ENCODE measurements around the gene ZNF396.

Gene ZNF396

DNA sequence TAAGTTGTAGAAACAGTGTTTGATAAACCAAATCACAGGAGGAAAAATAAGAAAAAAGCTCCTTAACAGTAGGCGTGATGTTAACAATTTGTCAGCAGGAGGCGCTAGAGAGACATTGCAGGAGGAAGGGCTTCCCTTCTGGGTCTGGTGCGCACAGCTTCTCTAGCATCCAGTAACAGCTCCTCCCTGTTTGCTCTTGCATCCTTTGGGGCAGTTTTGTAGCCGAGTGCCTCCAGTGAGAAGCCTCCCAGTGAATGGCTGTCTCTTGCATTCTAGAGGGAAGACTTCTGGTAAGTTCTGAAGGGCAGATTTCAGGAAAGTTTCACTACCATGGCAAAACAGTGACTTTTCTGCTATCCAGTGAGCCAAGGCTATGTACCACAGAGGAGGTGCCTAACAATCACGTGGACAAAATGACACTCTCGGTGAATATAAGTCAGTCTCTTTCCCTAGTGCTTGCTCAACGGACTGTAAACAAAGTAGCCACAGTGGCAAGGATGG, 9.5 kb upstream of the ZNF396 start:
- TF ChIP-seq, protein P1, sequence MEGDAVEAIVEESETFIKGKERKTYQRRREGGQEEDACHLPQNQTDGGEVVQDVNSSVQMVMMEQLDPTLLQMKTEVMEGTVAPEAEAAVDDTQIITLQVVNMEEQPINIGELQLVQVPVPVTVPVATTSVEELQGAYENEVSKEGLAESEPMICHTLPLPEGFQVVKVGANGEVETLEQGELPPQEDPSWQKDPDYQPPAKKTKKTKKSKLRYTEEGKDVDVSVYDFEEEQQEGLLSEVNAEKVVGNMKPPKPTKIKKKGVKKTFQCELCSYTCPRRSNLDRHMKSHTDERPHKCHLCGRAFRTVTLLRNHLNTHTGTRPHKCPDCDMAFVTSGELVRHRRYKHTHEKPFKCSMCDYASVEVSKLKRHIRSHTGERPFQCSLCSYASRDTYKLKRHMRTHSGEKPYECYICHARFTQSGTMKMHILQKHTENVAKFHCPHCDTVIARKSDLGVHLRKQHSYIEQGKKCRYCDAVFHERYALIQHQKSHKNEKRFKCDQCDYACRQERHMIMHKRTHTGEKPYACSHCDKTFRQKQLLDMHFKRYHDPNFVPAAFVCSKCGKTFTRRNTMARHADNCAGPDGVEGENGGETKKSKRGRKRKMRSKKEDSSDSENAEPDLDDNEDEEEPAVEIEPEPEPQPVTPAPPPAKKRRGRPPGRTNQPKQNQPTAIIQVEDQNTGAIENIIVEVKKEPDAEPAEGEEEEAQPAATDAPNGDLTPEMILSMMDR (conservative IDR thresholded peaks at IDR 0.05; ENCODE audit: low read depth, low read length), result peak; percentile 94
- DNase-seq (ENCODE audit: low read depth), result peak; percentile 37
- H3K4me3 ChIP-seq (ENCODE audit: low read length), result no peak overlapping the region

DNA sequence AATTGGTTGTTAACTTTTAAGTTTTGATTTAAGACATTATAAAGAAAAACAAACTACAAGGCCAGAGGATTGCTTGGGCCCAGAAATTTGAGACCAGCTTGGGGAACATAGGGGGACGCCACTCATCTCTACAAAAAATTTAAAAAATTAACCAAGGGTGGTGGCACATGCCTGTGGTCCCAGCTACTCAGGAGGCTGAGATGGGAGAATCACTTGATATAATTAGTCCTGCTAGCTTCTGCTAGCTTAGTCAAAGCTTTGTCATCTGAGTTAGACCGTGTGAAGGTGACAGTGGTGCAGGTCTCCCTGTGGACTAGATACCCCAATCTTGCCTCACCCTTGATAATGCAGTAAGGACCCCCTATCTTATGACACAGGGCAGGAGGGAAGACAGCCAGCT, 6.0 kb upstream of the ZNF396 start:
- TF ChIP-seq, protein P1 (conservative IDR thresholded peaks at IDR 0.05; ENCODE audit: low read depth, low read length), result no peak
- DNase-seq (ENCODE audit: low read depth), result no peak
- no peak overlapping the region for H3K4me3 ChIP-seq (ENCODE audit: low read length)

DNA sequence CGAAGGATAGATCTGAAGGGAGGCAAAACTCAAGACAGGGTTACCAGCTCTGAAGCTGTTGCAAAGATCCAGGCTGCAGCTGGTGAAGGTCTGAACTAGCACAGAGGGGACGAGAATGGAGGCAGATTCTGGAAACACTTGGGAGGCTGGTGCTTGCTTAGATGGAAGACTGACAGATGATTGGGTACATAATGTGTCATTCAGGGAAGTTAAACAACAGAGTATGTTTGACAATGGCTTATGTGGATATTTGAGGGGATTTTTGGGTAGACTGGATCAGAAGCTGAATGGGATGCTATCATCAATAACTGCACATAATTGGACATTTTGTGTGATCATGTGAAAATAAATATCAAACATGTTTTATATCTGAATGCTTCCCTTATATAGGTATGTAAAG, 2.3 kb upstream of the ZNF396 start:
- TF ChIP-seq, protein P1 (conservative IDR thresholded peaks at IDR 0.05; ENCODE audit: low read depth, low read length), result no peak
- DNase-seq (ENCODE audit: low read depth), result no peak
- H3K4me3 ChIP-seq (ENCODE audit: low read length), result no peak overlapping the region

DNA sequence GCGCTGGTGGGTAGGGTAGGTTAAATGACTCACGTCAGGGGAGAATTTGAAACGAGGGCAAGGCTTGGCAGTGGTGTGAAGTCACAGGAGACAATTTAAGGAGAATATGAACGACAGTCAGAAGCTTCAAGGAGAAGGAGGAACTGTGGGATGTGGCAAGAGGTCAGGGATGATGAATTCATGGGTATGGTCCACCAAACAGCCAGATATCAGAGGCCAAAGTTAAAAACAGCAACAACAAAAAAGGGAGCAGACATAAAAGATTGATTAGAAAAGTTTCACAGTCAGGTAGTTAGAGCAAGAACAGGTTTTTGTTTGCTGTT, 1.4 kb upstream of the ZNF396 start:
- TF ChIP-seq, protein P1 (conservative IDR thresholded peaks at IDR 0.05; ENCODE audit: low read depth, low read length), result no peak
- DNase-seq (ENCODE audit: low read depth), result no peak
- H3K4me3 ChIP-seq (ENCODE audit: low read length), result no peak overlapping the region

DNA sequence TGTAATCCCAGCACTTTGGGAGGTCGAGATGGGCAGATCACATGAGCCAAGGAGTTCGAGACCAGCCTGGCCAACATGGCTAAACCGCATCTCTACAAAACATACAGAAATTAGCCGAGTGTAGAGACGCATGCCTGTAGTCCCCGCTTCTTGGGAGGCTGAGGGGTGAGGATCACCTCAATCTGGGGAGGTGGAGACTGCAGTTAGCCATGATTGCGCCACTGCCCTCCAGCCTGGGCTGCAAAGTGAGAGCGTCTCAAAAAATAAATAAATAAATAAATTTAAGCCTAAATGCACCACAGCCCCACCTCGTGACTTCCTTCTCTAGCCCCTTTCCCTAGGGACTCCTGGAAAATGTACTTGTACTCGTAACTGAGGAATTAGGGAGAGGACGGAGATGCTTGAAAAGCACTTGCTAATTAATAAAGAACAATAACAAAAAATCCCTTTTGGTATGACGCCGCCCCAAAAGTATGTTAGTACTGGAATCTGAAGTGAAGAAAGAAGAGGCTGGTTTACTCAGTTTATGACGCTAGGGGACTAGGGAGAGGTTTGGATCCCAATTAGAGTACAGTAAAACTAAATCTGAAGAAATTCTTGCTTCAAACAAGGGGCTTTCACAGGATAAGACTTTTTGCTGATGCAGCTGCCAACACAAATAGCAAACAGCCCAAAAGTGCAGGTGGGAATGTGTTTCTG, 887 bp upstream of the ZNF396 start:
- DNase-seq (ENCODE audit: low read depth), result peak; percentile 46
- TF ChIP-seq, protein P1 (conservative IDR thresholded peaks at IDR 0.05; ENCODE audit: low read depth, low read length), result peak; percentile 12
- peak overlapping the region; percentile 15 for H3K4me3 ChIP-seq (ENCODE audit: low read length)

DNA sequence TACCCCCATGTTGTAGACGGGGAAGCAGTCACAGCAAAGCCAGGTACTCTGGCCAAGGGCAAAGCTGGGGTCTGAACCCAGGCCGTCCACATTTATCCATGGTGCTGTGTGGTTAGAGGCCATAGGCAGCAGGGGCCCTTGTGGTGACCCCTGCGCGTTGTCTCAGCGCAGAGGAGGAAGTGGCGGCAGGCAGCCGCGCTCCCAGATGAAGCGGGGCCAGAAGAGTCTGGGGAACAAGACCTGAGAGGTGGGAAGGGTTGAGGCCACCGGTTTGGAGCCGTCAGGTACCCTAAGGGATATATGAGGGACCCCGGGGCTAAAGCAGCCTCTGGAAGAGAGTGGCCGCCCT, 770 bp downstream of the ZNF396 start:
- TF ChIP-seq, protein P1 (conservative IDR thresholded peaks at IDR 0.05; ENCODE audit: low read depth, low read length), result no peak
- peak overlapping the region; percentile 75 for H3K4me3 ChIP-seq (ENCODE audit: low read length)
- DNase-seq (ENCODE audit: low read depth), result no peak

DNA sequence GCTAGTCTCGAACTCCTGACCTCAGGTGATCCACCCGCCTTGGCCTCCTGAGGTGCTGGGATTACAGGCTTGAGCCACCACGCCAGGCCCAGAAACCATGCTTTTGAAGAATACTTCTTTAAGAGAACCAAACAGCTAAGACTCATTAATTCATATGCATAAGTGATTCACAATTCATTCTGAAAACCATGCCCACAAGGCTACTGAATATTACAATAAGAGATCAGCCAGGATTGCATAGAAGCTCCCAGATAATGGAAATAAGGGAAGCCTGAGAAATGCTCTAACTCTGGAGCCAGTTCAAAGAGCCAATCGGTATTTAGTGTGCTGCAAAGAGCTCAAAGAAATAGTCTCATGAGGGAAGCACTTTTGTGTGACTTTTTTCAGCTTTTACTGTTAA, 2.4 kb downstream of the ZNF396 start:
- no peak for DNase-seq (ENCODE audit: low read depth)
- no peak overlapping the region for H3K4me3 ChIP-seq (ENCODE audit: low read length)
- TF ChIP-seq, protein P1 (conservative IDR thresholded peaks at IDR 0.05; ENCODE audit: low read depth, low read length), result no peak
